HFF-Myc (cell line): ENCODE measurements around the gene NDUFB4.

Experiments
- DNase-seq: peaks from one replicate; pipeline ENCODE4 v3.0.0-alpha.2; 2011; ENCODE audit warnings: low read depth; ENCODE audit errors: extremely low read depth
- H3K4me3 ChIP-seq: replicated peaks from 2 replicates; pipeline ENCODE4 v1.5.1; 2011; ENCODE audit warnings: low read depth, mild to moderate bottlenecking, control low read depth, low read length
- CTCF ChIP-seq: IDR thresholded peaks from 2 replicates; pipeline ENCODE4 v1.5.1; 2012; ENCODE audit warnings: mild to moderate bottlenecking, low read depth, low read length, control low read depth; ENCODE audit errors: missing control alignments

The NDUFB4 gene

DNA sequence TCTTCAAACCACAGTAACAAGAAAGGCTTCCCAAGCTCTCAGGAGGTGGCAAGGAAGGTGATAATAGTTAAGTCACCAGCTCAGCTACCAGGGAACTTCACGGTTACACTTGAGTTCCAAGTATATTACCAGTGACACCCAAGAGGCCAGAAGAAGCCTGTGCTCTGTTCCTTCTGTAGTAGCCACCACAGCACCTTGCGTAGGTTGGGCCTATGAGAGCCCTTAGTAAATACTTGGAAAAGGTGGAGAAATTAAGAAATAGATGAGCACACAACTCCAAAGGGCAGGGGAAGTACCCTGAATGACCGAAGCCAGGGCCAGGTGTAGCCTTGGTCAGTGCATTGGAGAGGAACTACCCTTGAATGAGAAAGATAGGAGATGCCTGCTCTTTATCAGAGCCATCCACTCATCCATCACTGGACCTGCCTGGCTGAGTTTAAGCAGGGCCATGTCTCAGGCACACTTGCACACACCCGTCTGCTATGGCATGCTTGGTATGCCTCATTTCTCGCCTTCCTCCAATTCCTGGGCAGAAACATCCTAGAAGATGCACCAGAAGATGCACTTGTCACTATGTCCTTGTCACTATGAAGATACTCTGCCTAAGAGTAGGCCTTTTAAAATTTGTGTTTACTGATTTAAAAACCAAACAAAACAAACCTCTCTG, 32.6 kb upstream of the NDUFB4 start:
- no peak overlapping the region for H3K4me3 ChIP-seq
- no peak for TF ChIP-seq CTCF
- DNase-seq = no peak

DNA sequence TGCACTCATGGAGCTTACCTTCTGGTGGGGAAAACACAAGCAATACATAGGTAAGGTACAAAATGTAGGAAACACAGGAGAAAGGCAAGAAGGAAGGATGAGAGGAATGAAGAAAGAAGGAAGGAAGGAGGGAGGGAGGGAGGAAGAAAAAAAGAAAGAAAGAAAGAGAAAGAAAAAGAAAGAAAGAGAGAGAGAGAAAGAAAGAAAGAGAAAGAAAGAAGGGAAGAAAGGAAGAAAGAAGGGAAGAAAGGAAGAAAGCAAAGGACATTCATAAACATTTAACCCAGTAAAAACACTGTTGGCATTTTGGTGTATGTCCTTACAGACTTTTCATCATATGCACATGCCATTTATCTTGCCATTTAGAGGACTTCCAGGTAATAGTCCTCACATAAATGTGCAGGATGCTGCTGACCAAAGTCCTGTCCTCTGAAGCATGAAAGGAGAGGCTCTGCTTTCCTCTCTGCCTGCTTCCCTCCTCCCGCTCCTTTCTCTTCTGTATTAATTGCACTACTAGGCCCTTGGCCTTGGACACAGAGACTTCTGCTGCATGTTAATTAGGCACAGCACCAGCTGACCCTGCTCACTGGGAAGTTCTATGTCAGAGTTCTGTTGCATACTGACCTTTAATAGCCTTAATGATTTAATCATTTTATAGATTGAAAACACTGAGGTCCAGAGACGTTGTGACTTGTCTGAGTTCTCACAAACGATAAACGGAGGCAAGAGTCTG, 29.7 kb upstream of the NDUFB4 start:
- TF ChIP-seq CTCF = no peak
- no peak for DNase-seq
- no peak overlapping the region for H3K4me3 ChIP-seq

DNA sequence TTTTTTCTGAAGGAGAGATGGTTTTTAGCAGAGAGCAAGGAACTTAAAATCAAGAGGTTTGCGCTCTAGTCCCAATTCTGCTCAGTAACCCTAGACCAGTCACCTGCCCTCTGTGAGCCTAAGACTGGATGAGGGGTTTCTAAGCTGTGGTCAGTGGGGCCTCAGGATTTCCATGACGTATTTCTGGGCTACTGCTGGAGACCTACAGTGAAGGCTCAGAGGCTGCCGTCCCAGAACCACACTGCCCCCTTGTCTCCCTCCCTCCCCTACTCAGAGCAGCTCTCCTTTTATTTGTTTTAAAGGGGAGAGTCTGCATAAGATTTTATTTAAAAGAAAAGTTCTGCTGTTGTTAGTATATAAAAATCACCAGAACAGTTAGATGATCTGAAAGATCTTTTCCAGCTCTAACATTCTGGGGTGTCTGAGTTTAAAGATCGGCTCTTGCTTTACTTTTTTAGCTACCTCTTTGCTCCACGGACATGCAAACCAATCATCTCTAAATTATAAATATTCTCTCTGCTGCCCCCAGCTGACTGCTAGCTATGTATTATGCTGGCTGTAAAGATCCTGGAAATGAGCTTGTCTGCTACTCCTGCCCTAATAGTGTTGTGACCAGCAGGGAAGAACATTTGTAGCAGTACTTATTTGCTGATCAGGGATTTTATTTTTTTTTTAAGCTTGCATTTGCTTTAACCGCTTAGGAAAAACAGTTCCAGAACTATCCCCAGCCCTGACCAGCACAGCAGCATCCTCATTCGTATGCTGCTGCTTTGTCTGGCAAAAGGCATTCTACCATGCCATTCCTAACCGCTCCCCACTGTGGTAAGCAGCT, 28.6 kb upstream of the NDUFB4 start:
- H3K4me3 ChIP-seq = no peak overlapping the region
- TF ChIP-seq CTCF = peak; percentile 36
- peak; percentile 22 for DNase-seq

GRCh38 chr3:120568202-120568531, 28.0 kb upstream of the NDUFB4 start:
- H3K4me3 ChIP-seq = no peak overlapping the region
- DNase-seq = no peak
- no peak for TF ChIP-seq CTCF

DNA sequence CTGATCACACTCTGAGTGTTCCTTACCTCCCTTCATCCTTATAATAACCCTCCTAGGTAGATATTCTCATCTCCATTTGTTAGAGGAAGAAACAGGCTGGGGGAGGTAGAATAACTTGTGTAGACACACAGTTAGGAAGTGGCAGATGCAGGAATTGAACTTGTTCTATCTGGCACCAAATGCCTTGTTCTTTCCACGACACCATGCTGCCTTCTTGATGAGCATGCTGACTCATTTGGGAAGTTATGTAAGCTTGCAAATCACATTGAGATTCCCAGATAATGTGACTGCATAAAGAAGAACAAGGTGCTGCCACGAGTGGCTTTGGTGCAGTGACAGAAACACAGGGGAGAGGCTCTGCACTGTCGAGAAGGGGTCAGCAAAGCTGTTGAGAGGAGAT, 27.5 kb upstream of the NDUFB4 start:
- no peak for DNase-seq
- no peak overlapping the region for H3K4me3 ChIP-seq
- no peak for TF ChIP-seq CTCF

GRCh38 chr3:120569222-120570057, 26.7 kb upstream of the NDUFB4 start:
- no peak for DNase-seq
- TF ChIP-seq CTCF = no peak
- H3K4me3 ChIP-seq = no peak overlapping the region
